Activated T-helper 2 cell treated with anti-CD3 and anti-CD28 coated beads, Interferon-gamma antibody, Interleukin-2, Interleukin-4, amounts not matched to agents 10 μg/mL and 5 μg/mL and 100 μg/mL, durations not matched to agents 14 hours and 24 hours and 36 hours (primary cell): ENCODE data around the gene TEX261. TPM values are rescaled to one million over a fixed set of nuclear protein-coding genes. Genes with fewer than 3 reads are reported as not detected.

ENCODE experiments used
- DNase-seq: peaks from one replicate; pipeline ENCODE4 v3.0.0; 2021; ENCODE audit warnings: low spot score
- H3K27ac Mint-ChIP-seq: one replicate; pipeline ENCODE4 v1.8.0; 2021; ENCODE audit warnings: mixed read lengths
- H3K27me3 Mint-ChIP-seq: one replicate; pipeline ENCODE4 v1.8.0; 2021; ENCODE audit warnings: low read depth, mixed read lengths
- H3K36me3 Mint-ChIP-seq: one replicate; pipeline ENCODE4 v1.8.0; 2021; ENCODE audit warnings: low read depth, mixed read lengths
- H3K4me1 Mint-ChIP-seq: one replicate; pipeline ENCODE4 v1.8.0; 2021; ENCODE audit warnings: low read depth, mixed read lengths
- H3K4me3 Mint-ChIP-seq: one replicate; pipeline ENCODE4 v1.8.0; 2021; ENCODE audit warnings: low read depth, mild to moderate bottlenecking, moderate library complexity, mixed read lengths
- H3K9me3 Mint-ChIP-seq: one replicate; pipeline ENCODE4 v1.8.0; 2021; ENCODE audit warnings: mixed read lengths
- intact Hi-C: fragments of 100-400 bp; cut with micrococcal nuclease; formaldehyde crosslinking; loops from one replicate; pipeline ENCODE4 v1.15.1; 2023
- total RNA-seq: library from RNA; stranded (reverse); gene quantifications from 2 replicates; pipeline ENCODE4 v1.2.3, GENCODE V29; 2022

The TEX261 gene
- total RNA-seq, 1 donor from 2014 or later, result 67.9 TPM

DNA sequence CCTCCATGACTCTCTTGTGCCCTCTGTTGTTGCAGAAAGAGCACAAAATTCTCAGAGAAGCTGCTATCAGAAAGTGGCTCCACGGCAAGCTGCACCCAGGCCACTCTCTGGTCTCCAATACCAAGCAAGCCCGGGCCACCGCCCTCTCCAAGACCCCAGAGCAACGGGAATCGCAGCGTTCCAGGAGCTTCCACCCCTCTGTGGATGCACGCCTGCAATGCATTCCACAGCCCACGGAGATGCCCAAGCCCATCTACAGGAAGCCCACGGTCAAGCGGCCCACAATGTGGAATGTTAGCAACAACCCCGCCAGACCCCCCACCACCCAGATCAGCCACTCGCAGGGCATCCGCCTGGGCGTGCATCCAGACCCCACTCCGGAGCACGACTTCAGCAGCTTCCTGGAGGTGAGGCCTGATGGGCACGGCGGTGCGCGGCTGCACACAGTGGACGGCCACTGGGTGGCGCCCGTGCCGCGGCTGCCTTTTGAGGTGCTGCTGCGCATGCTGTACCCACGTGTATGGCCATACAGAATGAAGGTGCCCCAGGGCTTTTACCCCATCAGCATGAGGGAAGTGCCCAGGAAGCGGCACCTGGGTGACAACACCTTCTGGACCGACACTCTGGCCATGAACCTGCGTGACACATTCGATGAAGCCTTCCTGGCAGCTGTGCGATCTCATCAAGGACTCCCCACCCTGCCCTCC, 9.9 kb downstream of the TEX261 start:
- H3K4me3 Mint-ChIP-seq, result no peak overlapping the region
- no peaks in the 10 kb centered on the region for H3K27me3 Mint-ChIP-seq
- H3K36me3 Mint-ChIP-seq, result peaks cover 38% of the 10 kb centered on the region
- peak; percentile 75 for DNase-seq
- H3K4me1 Mint-ChIP-seq, result peaks cover 7% of the 10 kb centered on the region
- intact Hi-C loops, result loop anchor here (1.0 to 2.0 kb wide), 2 partner anchors 17 to 20 kb away; no protein-coding TSS in a partner anchor
- no peaks in the 10 kb centered on the region for H3K9me3 Mint-ChIP-seq
- no peak overlapping the region for H3K27ac Mint-ChIP-seq

DNA sequence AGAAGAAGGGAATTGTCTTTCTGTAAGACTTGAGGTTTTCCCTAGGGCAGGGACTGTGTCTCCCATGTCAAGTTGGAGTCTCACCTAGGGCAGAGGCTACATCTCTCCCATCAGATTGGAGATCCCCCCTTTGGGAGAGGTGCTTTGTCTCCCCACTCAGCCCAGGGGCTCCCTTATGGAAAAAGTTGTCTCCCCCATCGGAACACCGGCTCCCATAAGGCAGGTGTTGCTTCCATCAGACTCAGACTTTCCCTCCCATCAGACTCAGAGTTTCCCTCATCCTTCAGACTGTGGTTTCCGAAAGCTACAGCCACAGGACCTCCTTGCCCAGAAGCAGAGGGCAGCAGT, 10.5 kb downstream of the TEX261 start:
- no peaks in the 10 kb centered on the region for H3K9me3 Mint-ChIP-seq
- no peak overlapping the region for H3K4me3 Mint-ChIP-seq
- H3K4me1 Mint-ChIP-seq, result peaks cover 7% of the 10 kb centered on the region
- H3K36me3 Mint-ChIP-seq, result peaks cover 34% of the 10 kb centered on the region
- H3K27ac Mint-ChIP-seq, result no peak overlapping the region
- H3K27me3 Mint-ChIP-seq, result no peaks in the 10 kb centered on the region
- intact Hi-C loops, result loop anchor here (2.0 kb wide), 1 partner anchor 19 kb away; no protein-coding TSS in a partner anchor
- DNase-seq, result no peak

DNA sequence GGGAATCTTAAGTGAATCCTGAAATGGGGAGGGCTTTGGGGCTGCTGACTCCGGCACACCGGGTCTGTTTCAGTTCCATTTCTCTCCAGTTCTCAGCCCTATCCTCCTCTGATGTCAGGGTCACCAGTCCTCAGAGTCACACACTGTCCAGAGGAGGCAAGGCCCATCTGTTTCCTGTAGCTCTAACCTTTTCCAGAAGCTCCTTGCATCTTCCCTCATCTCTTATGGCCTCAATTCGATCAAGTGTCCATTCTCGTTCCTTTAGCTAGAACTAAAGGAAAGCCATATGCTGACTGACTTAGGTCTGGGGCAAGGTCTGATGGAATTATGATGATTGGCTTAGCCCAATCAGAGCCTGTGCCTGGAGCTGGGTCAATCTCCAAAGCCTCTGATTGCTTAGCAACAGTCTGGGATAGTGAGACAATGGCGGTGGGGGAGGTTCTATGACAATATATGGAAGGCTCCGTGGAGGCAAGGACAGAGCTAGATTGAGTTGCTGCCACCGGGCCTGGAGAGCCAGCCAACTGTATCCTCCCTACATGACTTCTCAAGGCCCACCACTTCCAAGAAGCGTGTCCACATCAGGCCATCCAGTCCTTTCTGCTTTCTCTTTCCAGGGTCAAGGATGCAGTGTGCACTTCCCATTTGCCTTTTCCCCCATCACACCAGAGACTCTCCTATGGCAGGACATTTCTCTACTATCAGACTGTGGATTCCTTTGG, 11.0 kb downstream of the TEX261 start:
- DNase-seq, result no peak
- no peaks in the 10 kb centered on the region for H3K9me3 Mint-ChIP-seq
- no peak overlapping the region for H3K4me3 Mint-ChIP-seq
- peaks cover 7% of the 10 kb centered on the region for H3K4me1 Mint-ChIP-seq
- H3K27me3 Mint-ChIP-seq, result no peaks in the 10 kb centered on the region
- H3K27ac Mint-ChIP-seq, result no peak overlapping the region
- intact Hi-C loops, result loop anchor here (2.0 kb wide), 1 partner anchor 19 kb away; no protein-coding TSS in a partner anchor
- peaks cover 28% of the 10 kb centered on the region for H3K36me3 Mint-ChIP-seq

DNA sequence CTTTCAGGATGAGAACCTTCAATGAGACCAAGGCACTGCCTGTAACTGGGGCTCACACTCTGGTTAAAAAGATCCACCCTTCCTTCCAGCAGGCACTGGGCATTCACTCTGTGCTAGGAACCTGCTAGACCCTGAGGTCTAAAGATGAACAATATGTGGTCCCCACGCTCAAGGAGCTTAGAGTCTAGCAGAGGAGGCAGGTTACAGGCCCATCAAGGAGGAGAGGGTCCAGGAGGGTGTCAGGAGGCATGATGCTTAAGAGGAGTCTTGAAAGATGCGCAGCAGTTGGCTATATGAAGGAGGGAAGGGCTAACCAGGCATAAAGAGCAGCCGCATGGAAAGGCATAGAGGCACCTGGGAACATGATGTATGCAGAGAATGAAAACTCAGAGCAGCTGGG, 11.7 kb downstream of the TEX261 start:
- no peaks in the 10 kb centered on the region for H3K9me3 Mint-ChIP-seq
- peaks cover 27% of the 10 kb centered on the region for H3K36me3 Mint-ChIP-seq
- H3K4me1 Mint-ChIP-seq, result peaks cover 10% of the 10 kb centered on the region
- no peak overlapping the region for H3K27ac Mint-ChIP-seq
- no peak for DNase-seq
- intact Hi-C loops, result no loop called here
- no peaks in the 10 kb centered on the region for H3K27me3 Mint-ChIP-seq
- no peak overlapping the region for H3K4me3 Mint-ChIP-seq

DNA sequence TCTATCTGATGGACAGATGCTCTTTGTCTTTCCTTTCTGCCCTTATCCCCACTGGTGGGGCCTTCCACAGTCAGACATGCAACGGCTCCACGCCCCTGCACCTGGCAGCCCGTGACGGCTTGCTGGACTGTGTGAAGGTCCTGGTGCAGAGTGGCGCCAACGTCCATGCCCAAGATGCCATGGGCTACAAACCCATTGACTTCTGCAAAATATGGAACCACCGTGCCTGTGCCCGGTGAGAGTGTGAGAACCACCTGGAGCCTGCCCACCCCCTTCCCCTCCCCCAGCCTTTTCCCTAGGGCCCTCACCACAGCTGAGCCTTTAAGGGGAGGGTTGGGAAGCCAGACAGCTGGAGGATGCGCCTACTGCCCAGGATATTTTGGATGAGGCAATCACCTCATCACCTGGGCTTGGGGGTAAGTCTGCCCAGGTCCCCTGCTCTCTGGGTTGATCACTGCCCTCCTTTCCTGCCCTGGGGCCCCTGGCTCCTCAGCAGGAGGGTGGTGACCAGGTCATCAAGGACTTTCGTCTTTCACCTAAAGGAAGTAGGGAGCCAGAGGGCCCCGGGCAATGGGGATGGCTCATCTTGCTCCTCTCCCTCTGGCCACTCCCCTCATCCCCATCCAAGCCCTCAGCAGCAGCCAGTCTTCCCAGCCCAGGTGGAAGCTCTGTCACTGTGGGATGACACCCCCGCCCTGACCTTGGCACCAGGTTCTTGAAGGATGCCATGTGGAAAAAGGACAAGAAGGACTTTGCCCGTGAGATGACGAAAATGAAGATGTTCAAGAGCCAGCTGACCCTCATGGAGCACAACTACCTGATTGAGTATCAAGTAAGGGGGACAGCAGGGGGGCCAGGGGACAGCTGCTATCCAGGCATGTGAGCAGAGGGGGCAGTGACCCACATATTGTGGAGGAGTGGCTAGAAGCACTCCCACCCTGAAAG, 12.5 kb downstream of the TEX261 start:
- intact Hi-C loops, result no loop called here
- Mint-ChIP-seq H3K4me3 (no peak overlapping the region), H3K27ac (no peak overlapping the region), H3K27me3 (no peaks in the 10 kb centered on the region), H3K36me3 (peaks cover 20% of the 10 kb centered on the region), H3K9me3 (no peaks in the 10 kb centered on the region), H3K4me1 (peaks cover 18% of the 10 kb centered on the region)
- DNase-seq, result no peak

DNA sequence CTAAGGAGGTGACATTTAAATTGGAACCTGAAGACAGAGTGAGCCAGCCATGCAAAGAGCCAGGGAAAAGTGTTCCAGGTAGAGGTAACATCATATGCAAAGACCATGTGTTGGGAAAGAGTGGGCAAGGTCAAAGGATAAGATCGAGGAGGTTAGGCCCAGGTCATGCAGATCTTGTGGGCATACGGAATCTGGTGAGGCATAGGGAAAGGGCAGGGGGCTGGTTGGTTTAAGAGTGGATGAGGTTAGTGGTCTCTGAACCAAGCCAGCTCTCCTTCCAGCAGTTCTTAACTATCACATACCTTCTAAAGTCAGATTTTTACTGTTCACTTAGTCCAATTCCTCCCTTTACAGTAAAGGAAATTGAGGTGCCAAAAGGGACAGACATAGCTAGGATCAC, 13.3 kb downstream of the TEX261 start:
- DNase-seq, result no peak
- Mint-ChIP-seq H3K9me3 (no peaks in the 10 kb centered on the region), H3K36me3 (peaks cover 14% of the 10 kb centered on the region), H3K27ac (no peak overlapping the region), H3K27me3 (no peaks in the 10 kb centered on the region), H3K4me1 (peaks cover 21% of the 10 kb centered on the region), H3K4me3 (no peak overlapping the region)
- intact Hi-C loops, result no loop called here

DNA sequence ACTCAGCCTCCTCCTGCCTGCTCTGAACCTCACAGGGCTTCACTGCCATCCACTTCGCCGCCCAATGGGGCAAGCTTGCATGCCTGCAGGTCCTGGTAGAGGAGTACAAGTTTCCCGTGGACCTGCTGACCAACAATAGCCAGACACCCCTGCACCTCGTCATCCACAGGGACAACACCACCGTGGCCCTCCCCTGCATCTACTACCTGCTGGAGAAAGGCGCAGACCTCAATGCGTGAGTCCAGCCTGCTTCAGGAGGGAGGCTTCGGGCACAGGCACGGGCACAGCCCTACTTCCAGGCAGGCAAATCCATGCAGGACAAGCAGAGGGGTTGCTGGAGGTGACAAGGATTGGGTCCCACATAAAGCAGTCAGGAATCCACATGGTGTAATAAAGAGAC, 15.0 kb downstream of the TEX261 start:
- Mint-ChIP-seq H3K9me3 (no peaks in the 10 kb centered on the region), H3K27me3 (peaks cover under 1% of the 10 kb centered on the region), H3K36me3 (peaks cover 2% of the 10 kb centered on the region), H3K4me1 (peaks cover 18% of the 10 kb centered on the region), H3K27ac (no peak overlapping the region), H3K4me3 (no peak overlapping the region)
- DNase-seq, result no peak
- intact Hi-C loops, result no loop called here

DNA sequence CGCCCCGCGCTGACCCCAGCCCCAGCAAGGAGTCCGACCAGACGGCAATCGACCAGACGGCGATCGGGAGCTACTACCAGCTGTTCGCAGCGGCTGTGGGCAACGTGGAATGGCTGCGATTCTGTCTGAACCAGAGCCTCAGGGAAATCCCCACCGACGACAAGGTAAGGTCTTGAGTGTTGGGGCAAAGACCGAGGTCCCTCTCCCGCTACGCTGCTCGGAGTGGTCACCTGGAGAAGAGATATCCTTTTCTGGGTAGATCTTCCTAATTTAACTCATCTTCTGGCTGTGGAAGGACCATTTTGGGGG, 15.5 kb downstream of the TEX261 start:
- intact Hi-C loops, result no loop called here
- Mint-ChIP-seq H3K27me3 (peaks cover 3% of the 10 kb centered on the region), H3K27ac (no peak overlapping the region), H3K36me3 (peaks cover 2% of the 10 kb centered on the region), H3K9me3 (no peaks in the 10 kb centered on the region), H3K4me1 (peaks cover 13% of the 10 kb centered on the region), H3K4me3 (no peak overlapping the region)
- no peak for DNase-seq

DNA sequence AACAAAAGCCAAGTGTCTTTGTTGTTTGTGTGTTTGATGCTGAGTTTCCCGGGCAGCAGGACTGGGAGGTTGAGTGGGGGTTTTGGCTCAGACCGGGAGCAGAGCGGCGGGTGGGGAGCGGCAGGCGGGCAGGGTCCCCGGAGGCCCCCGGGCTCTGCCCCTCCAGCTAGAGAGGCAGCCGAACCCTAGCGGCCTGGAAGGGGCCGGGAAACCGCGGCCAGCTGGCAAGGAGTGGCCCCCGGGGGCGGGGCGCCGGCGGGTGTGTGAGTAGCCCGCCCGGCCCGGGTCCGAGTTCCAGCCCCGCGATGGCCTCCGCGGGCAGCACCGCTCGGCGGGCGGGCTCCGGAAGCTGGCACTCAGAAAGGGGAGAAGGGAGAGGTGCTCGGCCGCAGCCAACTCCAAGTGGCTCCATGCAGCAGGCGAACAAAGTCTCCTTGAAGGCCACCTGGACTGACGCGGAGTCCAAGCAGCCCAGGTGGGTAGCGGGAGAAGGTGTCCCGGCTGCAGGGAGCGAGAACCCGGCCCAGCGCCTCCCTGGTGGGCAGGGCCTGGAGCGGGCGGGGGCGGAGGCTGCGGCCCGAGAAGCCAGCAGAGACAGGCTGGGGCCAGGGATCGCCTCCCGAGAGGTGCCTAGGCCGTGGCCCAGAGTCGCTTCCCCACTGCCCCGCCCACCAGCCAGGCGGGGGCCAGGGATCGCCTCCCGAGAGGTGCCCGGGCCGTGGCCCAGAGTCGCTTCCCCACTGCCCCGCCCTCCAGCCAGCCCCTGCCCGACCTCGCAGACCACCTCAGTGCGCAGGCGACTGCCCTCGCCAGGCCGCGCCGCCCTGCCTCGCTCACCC, 16.1 kb downstream of the TEX261 start, which contains the start of gene ANKRD53:
Gene ANKRD53, plus strand, starts transcription at position 290 of the 839 bp plus-strand sequence. Its CDS starts 16 bp downstream, at position 306.
- H3K4me3 Mint-ChIP-seq, result peak within 1 kb of the TSS; percentile 73
- H3K27ac Mint-ChIP-seq, result peak within 1 kb of the TSS; percentile 77
- H3K27me3 Mint-ChIP-seq, result peaks cover 7% of the 10 kb centered on the region
- DNase-seq, result no peak
- H3K36me3 Mint-ChIP-seq, result peaks cover 2% of the 10 kb centered on the region
- H3K4me1 Mint-ChIP-seq, result peaks cover 13% of the 10 kb centered on the region
- intact Hi-C loops, result no loop called here
- no peaks in the 10 kb centered on the region for H3K9me3 Mint-ChIP-seq

DNA sequence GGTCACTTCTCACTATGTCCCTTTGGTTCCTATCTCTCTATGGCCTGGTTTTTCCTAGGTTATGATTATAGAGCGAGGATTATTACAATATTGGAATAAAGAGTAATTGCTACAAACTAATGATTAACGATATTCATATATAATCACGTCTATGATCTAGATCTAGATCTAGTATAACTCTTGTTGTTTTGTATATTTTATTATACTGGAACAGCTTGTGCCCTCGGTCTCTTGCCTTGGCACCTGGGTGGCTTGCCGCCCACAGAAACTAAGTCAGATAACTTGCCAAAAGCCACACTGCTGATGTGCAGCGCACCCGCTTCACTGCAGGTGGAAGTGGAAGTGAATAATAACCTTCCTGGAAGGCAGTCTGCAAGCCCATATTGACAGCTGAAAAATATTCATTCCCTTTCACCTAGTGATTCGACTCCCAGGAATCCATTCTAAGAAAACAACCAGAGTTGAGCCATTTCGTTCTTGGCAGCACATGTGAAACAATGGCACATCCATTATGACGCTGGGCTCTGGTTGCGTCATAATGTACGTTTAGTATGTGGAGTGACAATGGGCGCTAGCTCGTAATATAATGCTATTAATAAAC, 17.0 kb downstream of the TEX261 start:
- DNase-seq, result no peak
- H3K27me3 Mint-ChIP-seq, result peaks cover 8% of the 10 kb centered on the region
- peaks cover 2% of the 10 kb centered on the region for H3K36me3 Mint-ChIP-seq
- H3K27ac Mint-ChIP-seq, result peak overlapping the region; percentile 77
- H3K9me3 Mint-ChIP-seq, result no peaks in the 10 kb centered on the region
- H3K4me1 Mint-ChIP-seq, result peaks cover 13% of the 10 kb centered on the region
- intact Hi-C loops, result loop anchor here (1.0 to 2.0 kb wide), 2 partner anchors 12 to 17 kb away; partner anchors contain the start of gene TEX261
- peak overlapping the region; percentile 73 for H3K4me3 Mint-ChIP-seq

DNA sequence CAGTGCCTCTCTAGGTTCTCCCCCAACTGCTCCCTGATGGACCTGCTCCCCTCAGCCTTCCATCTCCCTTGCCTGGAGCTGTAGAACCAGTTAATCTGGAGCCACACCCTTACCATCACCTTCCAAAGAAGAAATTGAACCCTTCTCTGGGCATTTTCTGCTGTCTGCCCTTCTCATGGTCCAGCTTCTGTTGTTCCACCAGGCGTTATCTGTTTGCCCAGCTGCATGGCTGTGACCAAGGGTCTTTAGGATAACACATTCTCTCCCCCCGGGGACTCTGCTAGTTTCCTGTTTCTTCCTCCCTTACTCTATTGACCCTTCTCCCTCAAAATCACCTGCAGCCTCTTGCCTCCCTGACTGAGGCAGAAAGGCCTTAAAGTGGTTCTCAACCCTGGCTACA, 19.4 kb downstream of the TEX261 start:
- Mint-ChIP-seq H3K27me3 (peaks cover 26% of the 10 kb centered on the region), H3K4me1 (peaks cover 13% of the 10 kb centered on the region), H3K9me3 (no peaks in the 10 kb centered on the region), H3K4me3 (no peak overlapping the region), H3K27ac (no peak overlapping the region), H3K36me3 (peaks cover 2% of the 10 kb centered on the region)
- intact Hi-C loops, result no loop called here
- DNase-seq, result peak; percentile 4

DNA sequence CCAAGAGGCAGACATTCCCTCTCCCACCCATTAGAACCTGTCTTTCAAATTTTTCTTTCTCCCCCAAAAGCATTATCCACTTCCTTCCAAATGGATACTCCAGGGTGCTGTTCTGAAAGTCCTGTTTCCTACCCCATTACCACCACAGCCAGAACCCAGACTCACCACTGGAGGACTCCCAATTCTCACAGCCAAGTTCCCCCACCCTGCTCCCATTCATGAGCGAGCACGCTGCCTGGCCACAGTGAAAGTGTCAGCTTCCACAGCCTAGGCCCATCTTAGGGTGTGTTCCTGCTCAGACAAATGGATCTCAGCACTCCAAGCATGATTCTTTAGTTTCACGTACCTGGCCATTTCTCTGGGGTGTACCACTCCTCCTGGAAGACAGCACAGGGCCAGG, 20.1 kb downstream of the TEX261 start:
- peaks cover 13% of the 10 kb centered on the region for H3K4me1 Mint-ChIP-seq
- no peak overlapping the region for H3K27ac Mint-ChIP-seq
- DNase-seq, result peak; percentile 6
- peaks cover 30% of the 10 kb centered on the region for H3K27me3 Mint-ChIP-seq
- intact Hi-C loops, result no loop called here
- H3K9me3 Mint-ChIP-seq, result no peaks in the 10 kb centered on the region
- peaks cover 2% of the 10 kb centered on the region for H3K36me3 Mint-ChIP-seq
- no peak overlapping the region for H3K4me3 Mint-ChIP-seq
